Measurements from ENCODE around the gene KLHL29. TPM values are rescaled to one million over a fixed set of nuclear protein-coding genes. Genes with fewer than 3 reads are reported as not detected.

The KLHL29 gene
- total RNA-seq, 2 experiments from 2014 or later, result 2.9 to 3.5 TPM

- Mint-ChIP-seq H3K4me1 (no peaks in the 10 kb centered on the region), H3K9me3 (peaks cover 13% of the 10 kb centered on the region), H3K27me3 (no peaks in the 10 kb centered on the region), H3K36me3 (ENCODE audit: low read depth) (peaks cover 3% of the 10 kb centered on the region), H3K27ac (no peak overlapping the region), H3K4me3 (no peak overlapping the region)
- POLR2A ChIA-PET, result no interaction called here
- no peak for DNase-seq
- CTCF ChIA-PET, result interaction anchor here (0.7 kb wide), 1 partner anchor 37 kb away, joined by 4 read pairs; no protein-coding TSS in a partner anchor
Measured at GRCh38 chr2:23627236-23628009, 242.4 kb downstream of the KLHL29 start.

DNA sequence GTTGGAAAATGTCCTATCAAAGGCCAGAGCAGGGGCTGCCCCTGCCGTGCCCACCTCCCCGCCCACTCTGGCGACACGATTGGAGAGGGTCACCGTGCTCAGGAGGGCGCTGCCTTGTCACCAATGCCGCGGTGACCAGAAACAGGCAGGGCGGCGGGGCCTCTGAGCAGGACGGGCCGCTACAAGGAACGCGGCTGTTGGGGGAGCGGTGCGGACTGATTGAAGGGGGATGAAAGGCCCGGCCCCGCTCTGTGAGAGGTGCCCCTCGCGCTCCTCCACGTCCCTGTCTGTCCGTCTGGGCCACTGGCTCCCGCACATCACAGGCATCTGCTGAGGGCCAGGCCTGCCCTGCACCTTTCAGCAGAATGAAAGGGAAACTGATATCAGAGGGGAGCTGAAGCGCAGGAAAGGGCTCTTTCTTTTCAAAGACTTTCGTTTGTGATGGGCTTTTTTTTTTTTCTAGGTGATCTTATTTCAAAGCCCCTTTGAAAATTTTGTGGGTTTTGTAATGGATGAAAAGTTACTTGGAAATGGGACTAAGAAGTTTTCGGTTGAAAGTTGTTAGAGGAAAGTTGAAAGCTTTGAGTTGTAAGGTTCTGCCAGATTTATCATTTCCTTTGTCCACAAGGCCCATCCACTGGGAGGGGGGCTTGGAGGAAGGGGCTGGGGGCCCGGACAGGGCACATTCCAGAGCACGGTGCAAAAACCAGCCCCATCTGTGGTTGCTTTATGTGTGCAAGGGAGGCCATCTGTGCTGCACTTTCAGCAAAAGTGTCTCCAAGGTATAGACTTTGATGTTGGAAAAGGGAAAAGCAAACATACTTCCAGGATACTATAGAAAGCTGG is 244.2 kb downstream of the KLHL29 start:
- H3K36me3 Mint-ChIP-seq (ENCODE audit: low read depth), result peaks cover 2% of the 10 kb centered on the region
- CTCF ChIA-PET, result no interaction called here
- H3K9me3 Mint-ChIP-seq, result peaks cover 7% of the 10 kb centered on the region
- H3K4me3 Mint-ChIP-seq, result no peak overlapping the region
- no peaks in the 10 kb centered on the region for H3K27me3 Mint-ChIP-seq
- DNase-seq, result no peak
- H3K27ac Mint-ChIP-seq, result no peak overlapping the region
- H3K4me1 Mint-ChIP-seq, result no peaks in the 10 kb centered on the region
- POLR2A ChIA-PET, result no interaction called here

GRCh38 chr2:23629772-23630480 is 244.9 kb downstream of the KLHL29 start:
- no peaks in the 10 kb centered on the region for H3K4me1 Mint-ChIP-seq
- CTCF ChIA-PET, result no interaction called here

DNA sequence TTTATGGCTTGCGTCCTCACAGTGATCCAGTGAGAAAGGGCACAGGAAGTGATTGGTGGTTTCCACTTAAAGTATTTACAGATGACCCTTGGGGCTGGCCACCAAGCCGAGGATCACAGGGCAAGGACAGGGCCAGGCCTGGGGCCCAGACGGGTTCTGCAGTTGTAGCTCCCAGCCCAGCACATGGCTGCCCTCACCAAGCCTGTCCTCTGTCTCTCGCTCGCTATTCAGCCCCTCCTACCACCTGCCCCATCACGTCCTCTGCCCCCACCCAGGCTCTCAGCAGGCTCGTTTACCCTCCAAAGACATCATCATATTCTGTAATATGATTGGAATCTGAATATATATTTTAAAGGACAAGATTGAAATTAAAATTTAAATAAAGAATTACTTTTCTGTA is 246.0 kb downstream of the KLHL29 start:
- no peak overlapping the region for H3K27ac Mint-ChIP-seq
- no peaks in the 10 kb centered on the region for H3K36me3 Mint-ChIP-seq (ENCODE audit: low read depth)
- ChIA-PET CTCF (no interaction called here), POLR2A (no interaction called here)
- no peaks in the 10 kb centered on the region for H3K27me3 Mint-ChIP-seq
- no peak for DNase-seq
- no peaks in the 10 kb centered on the region for H3K4me1 Mint-ChIP-seq
- no peak overlapping the region for H3K4me3 Mint-ChIP-seq
- no peaks in the 10 kb centered on the region for H3K9me3 Mint-ChIP-seq

More at GRCh38 chr2:23629772-23630480, 244.9 kb downstream of the KLHL29 start:
- POLR2A ChIA-PET, result no interaction called here
- Mint-ChIP-seq H3K9me3 (no peaks in the 10 kb centered on the region), H3K27me3 (no peaks in the 10 kb centered on the region), H3K4me3 (no peak overlapping the region), H3K27ac (no peak overlapping the region), H3K36me3 (ENCODE audit: low read depth) (no peaks in the 10 kb centered on the region)
- no peak for DNase-seq

DNA sequence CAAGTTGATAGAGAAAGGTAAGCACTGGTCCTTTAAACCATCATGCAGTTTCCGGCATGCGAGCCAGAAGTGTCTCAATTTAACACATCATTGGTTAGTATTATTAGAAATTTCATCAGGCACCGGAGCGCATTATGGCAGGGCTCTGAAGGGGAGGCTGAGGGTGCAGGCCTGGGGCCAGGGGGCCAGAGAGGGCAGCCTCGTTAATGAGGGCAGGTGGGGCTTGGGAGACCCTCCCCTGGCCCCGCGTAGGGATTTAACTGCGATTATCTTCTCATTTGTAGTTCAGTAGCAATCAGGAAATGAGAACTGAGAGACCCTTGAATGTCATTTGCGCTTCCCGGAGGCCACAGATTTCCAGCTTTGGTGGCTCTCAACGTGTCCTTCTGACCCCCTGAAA is 246.4 kb downstream of the KLHL29 start:
- Mint-ChIP-seq H3K9me3 (no peaks in the 10 kb centered on the region), H3K4me1 (no peaks in the 10 kb centered on the region), H3K27ac (no peak overlapping the region), H3K27me3 (no peaks in the 10 kb centered on the region), H3K4me3 (no peak overlapping the region), H3K36me3 (ENCODE audit: low read depth) (no peaks in the 10 kb centered on the region)
- ChIA-PET CTCF (no interaction called here), POLR2A (no interaction called here)
- no peak for DNase-seq

DNA sequence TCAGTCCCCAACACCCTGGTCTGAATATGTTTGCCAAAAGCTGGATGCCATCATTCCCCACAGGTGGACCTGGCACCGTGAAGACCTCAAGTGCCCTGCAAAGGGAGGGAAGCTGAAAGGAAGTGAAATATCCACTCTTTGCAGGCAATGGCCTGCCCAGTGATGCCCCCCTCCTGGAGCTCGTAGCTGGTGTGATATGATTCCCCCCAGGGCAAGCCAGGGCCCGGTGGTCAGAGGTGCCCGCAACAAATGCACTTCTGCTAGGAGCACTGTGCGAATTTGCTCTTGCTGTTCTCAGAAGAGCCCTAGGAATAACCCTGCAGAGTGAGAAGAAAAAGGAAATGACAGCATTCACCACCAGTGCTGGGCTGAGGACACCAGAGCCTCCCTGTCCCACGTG is 247.4 kb downstream of the KLHL29 start:
- Mint-ChIP-seq H3K4me1 (no peaks in the 10 kb centered on the region), H3K9me3 (no peaks in the 10 kb centered on the region), H3K36me3 (ENCODE audit: low read depth) (no peaks in the 10 kb centered on the region), H3K27me3 (no peaks in the 10 kb centered on the region), H3K4me3 (no peak overlapping the region), H3K27ac (no peak overlapping the region)
- POLR2A ChIA-PET, result no interaction called here
- no peak for DNase-seq
- CTCF ChIA-PET, result no interaction called here

GRCh38 chr2:23632831-23633395 is 247.9 kb downstream of the KLHL29 start:
- Mint-ChIP-seq H3K27ac (no peak overlapping the region), H3K4me1 (no peaks in the 10 kb centered on the region), H3K9me3 (no peaks in the 10 kb centered on the region), H3K27me3 (no peaks in the 10 kb centered on the region), H3K36me3 (ENCODE audit: low read depth) (no peaks in the 10 kb centered on the region), H3K4me3 (no peak overlapping the region)
- ChIA-PET POLR2A (no interaction called here), CTCF (interaction anchor here (1.1 kb wide), 1 partner anchor 14 kb away, joined by 3 read pairs; no protein-coding TSS in a partner anchor)
- DNase-seq, result no peak

DNA sequence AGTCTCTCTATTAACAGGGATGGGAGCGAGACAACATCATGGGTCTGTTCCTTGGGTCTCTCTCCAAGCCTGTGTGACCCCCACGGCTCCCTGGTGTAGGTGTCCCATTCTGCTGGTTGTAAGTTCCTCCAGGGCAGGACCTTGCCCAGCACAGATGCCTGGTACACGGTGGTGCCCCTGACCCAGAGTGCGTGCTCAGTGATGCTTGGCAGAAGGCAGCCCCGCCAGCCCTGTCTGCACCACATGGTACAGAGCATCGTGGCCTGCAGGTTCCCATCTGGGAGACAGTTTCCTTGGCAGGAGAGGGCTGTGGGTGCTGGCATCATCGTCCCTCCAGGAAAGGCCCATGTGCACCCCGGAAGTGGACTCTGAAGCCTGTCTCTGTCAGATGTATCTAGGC is 249.0 kb downstream of the KLHL29 start:
- Mint-ChIP-seq H3K27ac (no peak overlapping the region), H3K27me3 (no peaks in the 10 kb centered on the region), H3K4me3 (no peak overlapping the region), H3K9me3 (no peaks in the 10 kb centered on the region), H3K36me3 (ENCODE audit: low read depth) (no peaks in the 10 kb centered on the region), H3K4me1 (no peaks in the 10 kb centered on the region)
- DNase-seq, result no peak
- ChIA-PET CTCF (no interaction called here), POLR2A (no interaction called here)

DNA sequence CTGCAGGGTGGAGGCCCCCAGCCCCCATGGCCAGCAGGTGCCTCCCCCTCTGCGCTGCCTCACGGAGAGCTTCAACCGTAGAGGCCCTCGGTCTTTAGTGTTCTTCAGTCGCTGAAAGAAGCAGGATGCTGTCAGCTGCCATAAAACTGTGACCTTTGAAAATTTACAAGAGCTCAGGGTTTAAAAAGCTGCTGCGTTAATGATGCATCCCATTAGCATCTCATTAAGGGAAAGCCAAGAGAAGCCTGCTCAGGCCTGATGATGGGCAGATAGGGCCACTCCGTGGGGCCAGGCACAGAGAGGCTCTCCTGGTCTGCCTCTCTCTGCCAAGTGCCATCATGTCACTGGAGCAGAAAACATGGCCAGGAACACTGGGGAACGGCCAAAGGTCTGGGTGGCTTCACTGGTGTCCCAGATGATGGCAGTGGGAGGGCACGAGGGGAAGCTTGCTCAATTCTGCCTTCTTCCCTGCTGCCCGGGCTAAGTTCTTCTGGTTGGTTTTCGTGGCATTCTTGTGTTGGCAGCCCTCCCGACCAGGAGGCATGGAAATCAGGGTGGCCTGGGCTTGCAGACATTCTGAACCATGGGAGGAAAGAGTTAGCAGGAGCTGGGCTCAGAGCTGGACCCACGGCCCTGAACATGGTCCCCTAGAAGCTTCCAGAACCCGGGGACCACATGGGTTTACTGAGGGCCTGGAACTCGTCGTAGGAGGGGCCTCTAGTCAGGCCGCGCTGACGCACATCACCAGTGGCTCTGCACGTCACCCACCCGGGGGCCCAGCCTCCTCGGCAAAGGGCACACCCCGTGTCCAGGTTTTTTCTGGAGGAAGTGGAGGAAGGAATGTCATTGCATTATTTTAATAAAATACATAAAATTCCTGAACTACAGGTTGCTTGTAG is 250.7 kb downstream of the KLHL29 start:
- H3K4me1 Mint-ChIP-seq, result no peaks in the 10 kb centered on the region
- no peaks in the 10 kb centered on the region for H3K36me3 Mint-ChIP-seq (ENCODE audit: low read depth)
- no peak for DNase-seq
- ChIA-PET CTCF (interaction anchor here (1.2 kb wide), 1 partner anchor 11 kb away, joined by 4 read pairs; no protein-coding TSS in a partner anchor), POLR2A (interaction anchor here (0.7 kb wide), 1 partner anchor 12 kb away, joined by 10 read pairs; no protein-coding TSS in a partner anchor)
- H3K9me3 Mint-ChIP-seq, result no peaks in the 10 kb centered on the region
- no peak overlapping the region for H3K27ac Mint-ChIP-seq
- no peak overlapping the region for H3K4me3 Mint-ChIP-seq
- no peaks in the 10 kb centered on the region for H3K27me3 Mint-ChIP-seq

DNA sequence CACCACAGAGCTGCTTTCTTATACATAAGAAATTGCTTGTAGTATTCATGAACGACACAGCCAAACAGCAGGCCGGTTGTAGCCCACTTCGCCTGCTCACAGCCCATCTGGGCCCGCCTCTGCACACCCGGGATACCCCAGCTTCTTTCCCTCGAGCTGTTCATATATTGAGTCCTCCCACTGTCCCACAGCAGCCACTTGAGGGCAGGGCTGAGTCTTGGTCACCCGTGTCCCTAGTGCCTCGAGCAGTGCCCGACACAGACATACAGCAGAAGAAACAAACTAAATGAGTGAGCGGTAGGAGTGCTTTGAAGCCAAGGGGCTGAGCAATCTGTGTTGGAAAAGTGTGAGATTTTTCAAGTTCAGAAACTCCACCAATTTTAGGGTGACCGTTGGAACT is 251.4 kb downstream of the KLHL29 start:
- no peaks in the 10 kb centered on the region for H3K27me3 Mint-ChIP-seq
- H3K36me3 Mint-ChIP-seq (ENCODE audit: low read depth), result no peaks in the 10 kb centered on the region
- no peak for DNase-seq
- H3K9me3 Mint-ChIP-seq, result no peaks in the 10 kb centered on the region
- ChIA-PET CTCF (interaction anchor here (0.6 kb wide), 1 partner anchor 755 kb away, joined by 3 read pairs; no protein-coding TSS in a partner anchor), POLR2A (interaction anchor here (0.7 kb wide), 1 partner anchor 12 kb away, joined by 10 read pairs; no protein-coding TSS in a partner anchor)
- H3K27ac Mint-ChIP-seq, result no peak overlapping the region
- no peaks in the 10 kb centered on the region for H3K4me1 Mint-ChIP-seq
- H3K4me3 Mint-ChIP-seq, result no peak overlapping the region

DNA sequence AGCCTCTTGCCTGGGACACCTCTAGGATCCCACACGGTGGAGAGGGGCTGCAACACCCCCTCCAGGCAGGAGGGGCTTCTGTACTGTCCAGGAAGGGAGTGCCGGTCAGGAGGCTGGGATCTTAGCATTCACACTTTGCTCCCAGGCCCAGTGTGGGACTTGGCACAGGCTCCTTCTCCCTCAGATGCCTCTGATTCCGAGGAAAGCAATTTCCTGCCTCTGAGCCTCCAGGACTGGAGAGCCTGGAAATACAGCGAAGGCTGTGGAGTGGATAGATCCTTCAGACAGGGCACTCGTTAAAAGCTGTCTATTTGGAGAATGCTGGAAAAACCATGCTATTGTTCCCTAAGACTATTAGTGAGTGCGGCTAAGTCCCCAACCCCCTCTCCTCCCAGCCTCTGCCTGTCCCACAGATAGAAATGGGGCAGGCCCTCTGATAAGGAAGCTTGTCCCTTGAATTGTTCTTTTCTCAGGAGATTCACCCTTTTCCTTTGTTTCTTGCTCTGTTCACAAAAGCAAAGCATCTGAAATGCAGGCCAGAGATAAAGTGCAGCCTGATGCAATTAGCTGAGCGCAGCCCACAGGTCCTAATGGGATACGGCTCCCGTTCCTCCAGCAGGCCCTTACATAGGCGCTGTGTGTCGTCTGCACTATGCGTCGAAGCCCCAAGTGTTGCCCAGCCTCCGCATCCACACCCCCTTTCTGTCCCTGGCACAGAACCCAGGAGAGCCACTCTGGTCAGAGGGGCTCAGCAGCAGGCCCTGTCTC is 252.2 kb downstream of the KLHL29 start:
- H3K9me3 Mint-ChIP-seq, result no peaks in the 10 kb centered on the region
- H3K27me3 Mint-ChIP-seq, result no peaks in the 10 kb centered on the region
- H3K4me1 Mint-ChIP-seq, result no peaks in the 10 kb centered on the region
- no peak for DNase-seq
- no peak overlapping the region for H3K4me3 Mint-ChIP-seq
- H3K36me3 Mint-ChIP-seq (ENCODE audit: low read depth), result no peaks in the 10 kb centered on the region
- ChIA-PET CTCF (no interaction called here), POLR2A (no interaction called here)
- no peak overlapping the region for H3K27ac Mint-ChIP-seq
